ENCODE measurements around the gene ROBO1. TPM values are rescaled to one million over a fixed set of nuclear protein-coding genes. Genes with fewer than 3 reads are reported as not detected.

Gene ROBO1
- total RNA-seq, 1 donor from 2014 or later, result 3.1 TPM

GRCh38 chr3:78970656-78971055 is 797.1 kb downstream of the ROBO1 start:
- H3K4me3 Mint-ChIP-seq, result no peak overlapping the region
- DNase-seq, result no peak
- CTCF ChIA-PET, result no interaction called here
- H3K27me3 Mint-ChIP-seq, result no peaks in the 10 kb centered on the region
- TF ChIP-seq, protein P1, sequence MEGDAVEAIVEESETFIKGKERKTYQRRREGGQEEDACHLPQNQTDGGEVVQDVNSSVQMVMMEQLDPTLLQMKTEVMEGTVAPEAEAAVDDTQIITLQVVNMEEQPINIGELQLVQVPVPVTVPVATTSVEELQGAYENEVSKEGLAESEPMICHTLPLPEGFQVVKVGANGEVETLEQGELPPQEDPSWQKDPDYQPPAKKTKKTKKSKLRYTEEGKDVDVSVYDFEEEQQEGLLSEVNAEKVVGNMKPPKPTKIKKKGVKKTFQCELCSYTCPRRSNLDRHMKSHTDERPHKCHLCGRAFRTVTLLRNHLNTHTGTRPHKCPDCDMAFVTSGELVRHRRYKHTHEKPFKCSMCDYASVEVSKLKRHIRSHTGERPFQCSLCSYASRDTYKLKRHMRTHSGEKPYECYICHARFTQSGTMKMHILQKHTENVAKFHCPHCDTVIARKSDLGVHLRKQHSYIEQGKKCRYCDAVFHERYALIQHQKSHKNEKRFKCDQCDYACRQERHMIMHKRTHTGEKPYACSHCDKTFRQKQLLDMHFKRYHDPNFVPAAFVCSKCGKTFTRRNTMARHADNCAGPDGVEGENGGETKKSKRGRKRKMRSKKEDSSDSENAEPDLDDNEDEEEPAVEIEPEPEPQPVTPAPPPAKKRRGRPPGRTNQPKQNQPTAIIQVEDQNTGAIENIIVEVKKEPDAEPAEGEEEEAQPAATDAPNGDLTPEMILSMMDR (IDR thresholded peaks at IDR 0.05), result no peak
- H3K9me3 Mint-ChIP-seq, result no peaks in the 10 kb centered on the region
- no peaks in the 10 kb centered on the region for H3K4me1 Mint-ChIP-seq
- no peak overlapping the region for H3K27ac Mint-ChIP-seq
- POLR2A ChIA-PET, result no interaction called here
- ATAC-seq (ENCODE audit: low read depth), result no peak
- H3K36me3 Mint-ChIP-seq (ENCODE audit: low read depth), result no peaks in the 10 kb centered on the region
- intact Hi-C loops (cut with micrococcal nuclease), result no loop called here

- no peak for DNase-seq
- Mint-ChIP-seq H3K27ac (no peak overlapping the region), H3K4me3 (no peak overlapping the region), H3K27me3 (no peaks in the 10 kb centered on the region), H3K4me1 (no peaks in the 10 kb centered on the region), H3K9me3 (no peaks in the 10 kb centered on the region), H3K36me3 (ENCODE audit: low read depth) (no peaks in the 10 kb centered on the region)
- TF ChIP-seq, protein P1 (IDR thresholded peaks at IDR 0.05), result no peak
- CTCF ChIA-PET, result no interaction called here
- POLR2A ChIA-PET, result no interaction called here
- ATAC-seq (ENCODE audit: low read depth), result no peak
- intact Hi-C loops (cut with micrococcal nuclease), result no loop called here
Measured at GRCh38 chr3:78969483-78969882, 798.3 kb downstream of the ROBO1 start.

DNA sequence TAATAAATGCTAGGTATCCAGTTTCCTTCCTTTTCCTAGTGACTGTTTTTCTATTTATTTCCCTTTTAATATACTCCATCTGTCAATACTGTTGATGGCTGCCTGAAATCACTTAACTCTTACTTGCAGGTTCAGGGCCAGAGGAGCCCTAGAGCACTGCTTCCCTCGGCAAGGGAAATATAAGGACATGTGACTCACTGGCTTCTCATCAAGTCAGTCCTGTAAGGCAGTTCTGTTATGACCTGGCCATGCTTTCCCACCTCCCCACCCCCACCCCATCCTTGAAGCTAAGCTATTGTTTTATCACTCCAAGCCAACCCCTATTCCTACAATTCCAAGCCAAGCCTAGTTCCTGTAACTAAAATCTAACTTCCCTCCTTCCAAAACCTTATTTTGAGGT is 800.7 kb downstream of the ROBO1 start:
- no peaks in the 10 kb centered on the region for H3K36me3 Mint-ChIP-seq (ENCODE audit: low read depth)
- CTCF ChIA-PET, result no interaction called here
- H3K9me3 Mint-ChIP-seq, result peaks cover 3% of the 10 kb centered on the region
- no peak for DNase-seq
- H3K27ac Mint-ChIP-seq, result no peak overlapping the region
- intact Hi-C loops (cut with micrococcal nuclease), result no loop called here
- TF ChIP-seq, protein P1 (IDR thresholded peaks at IDR 0.05), result no peak
- ATAC-seq (ENCODE audit: low read depth), result no peak
- H3K4me3 Mint-ChIP-seq, result no peak overlapping the region
- H3K4me1 Mint-ChIP-seq, result no peaks in the 10 kb centered on the region
- no peaks in the 10 kb centered on the region for H3K27me3 Mint-ChIP-seq
- POLR2A ChIA-PET, result no interaction called here

DNA sequence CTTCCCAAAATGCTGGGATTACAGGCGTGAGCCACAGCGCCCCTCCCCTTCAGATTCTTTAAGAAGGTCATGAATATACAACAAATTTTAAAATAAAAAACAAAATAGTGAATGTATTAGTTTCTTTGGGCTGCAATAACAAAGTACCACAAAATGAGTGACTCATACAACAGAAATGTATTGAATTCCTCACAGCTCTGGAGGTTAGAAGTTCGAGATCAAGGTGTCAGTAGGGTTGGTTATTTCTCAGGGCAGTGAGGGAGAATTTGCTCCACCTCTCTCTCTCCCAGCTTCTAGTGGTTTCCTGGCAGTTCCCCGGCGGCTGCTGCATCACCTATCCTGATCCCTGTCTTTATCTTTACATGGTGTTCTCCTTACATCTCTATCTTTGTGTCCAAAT is 804.0 kb downstream of the ROBO1 start:
- TF ChIP-seq, protein P1 (IDR thresholded peaks at IDR 0.05), result no peak
- peaks cover 8% of the 10 kb centered on the region for H3K9me3 Mint-ChIP-seq
- H3K4me3 Mint-ChIP-seq, result no peak overlapping the region
- ChIA-PET CTCF (no interaction called here), POLR2A (no interaction called here)
- H3K36me3 Mint-ChIP-seq (ENCODE audit: low read depth), result no peaks in the 10 kb centered on the region
- H3K27me3 Mint-ChIP-seq, result no peaks in the 10 kb centered on the region
- H3K4me1 Mint-ChIP-seq, result no peaks in the 10 kb centered on the region
- intact Hi-C loops (cut with micrococcal nuclease), result no loop called here
- DNase-seq (no peak), ATAC-seq (ENCODE audit: low read depth) (no peak)
- H3K27ac Mint-ChIP-seq, result no peak overlapping the region

DNA sequence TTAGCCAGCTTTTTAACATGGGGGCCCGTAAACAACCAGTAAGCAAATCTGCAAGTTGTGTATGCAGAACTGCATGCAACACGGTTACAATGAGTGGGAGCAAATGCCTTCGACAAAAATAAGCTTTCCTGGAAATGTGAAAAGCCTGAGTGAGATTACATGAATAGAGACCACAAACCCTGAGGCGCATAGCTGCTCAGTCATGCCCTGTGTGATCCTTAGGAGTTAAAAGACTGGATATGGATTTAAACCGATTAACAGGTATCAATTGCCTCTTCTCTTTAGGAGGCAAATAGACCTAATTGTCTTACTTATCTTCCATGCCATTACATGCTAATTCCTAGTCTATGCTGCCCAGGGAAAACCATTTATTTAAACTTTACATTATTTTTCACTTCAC is 810.3 kb downstream of the ROBO1 start:
- CTCF ChIA-PET, result no interaction called here
- no peak for ATAC-seq (ENCODE audit: low read depth)

More for the DNA sequence above, 810.3 kb downstream of the ROBO1 start:
- H3K4me1 Mint-ChIP-seq, result no peaks in the 10 kb centered on the region
- no peak for DNase-seq
- intact Hi-C loops (cut with micrococcal nuclease), result no loop called here
- H3K27ac Mint-ChIP-seq, result no peak overlapping the region
- H3K4me3 Mint-ChIP-seq, result no peak overlapping the region
- no peaks in the 10 kb centered on the region for H3K27me3 Mint-ChIP-seq
- peaks cover 7% of the 10 kb centered on the region for H3K9me3 Mint-ChIP-seq
- TF ChIP-seq, protein P1 (IDR thresholded peaks at IDR 0.05), result no peak
- POLR2A ChIA-PET, result no interaction called here
- no peaks in the 10 kb centered on the region for H3K36me3 Mint-ChIP-seq (ENCODE audit: low read depth)

All from activated B cell treated with CpG ODN at 0.5 μM for 24 hours (primary cell).